ENCODE data around the gene RHBDD1. TPM values are rescaled to one million over a fixed set of nuclear protein-coding genes. Genes with fewer than 3 reads are reported as not detected.

The RHBDD1 gene
- polyA plus RNA-seq, 1 of the 3 experiments (the other 2 are of a cell fraction) = 10.3 TPM

DNA sequence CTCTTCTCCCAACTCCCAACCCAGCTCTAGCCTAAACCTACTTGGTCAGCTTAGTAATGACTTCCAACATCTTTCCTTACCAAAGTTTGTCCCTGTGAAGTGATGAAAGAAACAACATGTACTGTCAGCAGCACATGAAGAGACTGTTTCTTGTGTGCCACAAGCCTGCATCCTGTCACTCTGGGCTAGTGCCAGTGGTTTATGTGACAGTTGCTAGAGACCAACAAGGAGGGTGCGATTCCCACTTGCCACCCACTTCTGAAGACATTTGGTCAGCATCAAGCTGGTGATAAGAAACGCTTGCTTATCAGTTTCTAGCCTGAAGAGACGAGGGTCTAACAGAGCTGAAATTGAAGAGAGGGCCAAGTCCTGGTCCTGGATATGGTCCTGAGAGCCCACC lies 195.5 kb downstream of the RHBDD1 start:
- Histone ChIP-seq H2AFZ (ENCODE audit: low read depth) (no peak overlapping the region), H3K9me3 (no peaks in the 10 kb centered on the region), H3K79me2 (ENCODE audit: insufficient read depth) (no peaks in the 10 kb centered on the region), H3K4me3 (ENCODE audit: low read depth in 2 of 2, low read length in 1 of 2) (no peak overlapping the region), H3K27me3 (ENCODE audit: insufficient read depth) (no peaks in the 10 kb centered on the region; the same call in 1 of the 2 replicates), H3K4me1 (ENCODE audit: control insufficient read depth in 1 of 2, insufficient read depth in 2 of 2, low read depth in 1 of 2, low read length in 1 of 2) (peaks cover 0 to 22% of the 10 kb centered on the region in 2 experiments; a peak in 2 of 4 replicates), H3K27ac (ENCODE audit: low read depth in 2 of 2, low read length in 1 of 2) (no peak overlapping the region), H3F3A (replicated peaks; ENCODE audit: insufficient read depth) (peaks cover 4% of the 10 kb centered on the region), H3K9ac (no peak overlapping the region), H3K36me3 (replicated peaks in 1 of 2; ENCODE audit: control insufficient read depth in 1 of 2, insufficient read depth in 2 of 2, low read length in 1 of 2) (no peaks in the 10 kb centered on the region), H3K9me2 (no peaks in the 10 kb centered on the region), H3K4me2 (no peak overlapping the region), H4K20me1 (ENCODE audit: insufficient read depth) (no peaks in the 10 kb centered on the region)
- ChIA-PET POLR2A (no interaction called here), CTCF (interaction anchor here (1.0 to 2.9 kb wide), 4 partner anchors 16 to 230 kb away, joined by 3 to 18 read pairs (median 10); no protein-coding TSS in a partner anchor)
- WGBS (ENCODE audit: low lambda C conversion rate) = 23% methylated on average over 3 of the region's 3 CpGs
- TF ChIP-seq EZH2phosphoT487 (IDR thresholded peaks at IDR 0.05; ENCODE audit: borderline replicate concordance, low read depth) = no peak
- DNase-seq = no peak

DNA sequence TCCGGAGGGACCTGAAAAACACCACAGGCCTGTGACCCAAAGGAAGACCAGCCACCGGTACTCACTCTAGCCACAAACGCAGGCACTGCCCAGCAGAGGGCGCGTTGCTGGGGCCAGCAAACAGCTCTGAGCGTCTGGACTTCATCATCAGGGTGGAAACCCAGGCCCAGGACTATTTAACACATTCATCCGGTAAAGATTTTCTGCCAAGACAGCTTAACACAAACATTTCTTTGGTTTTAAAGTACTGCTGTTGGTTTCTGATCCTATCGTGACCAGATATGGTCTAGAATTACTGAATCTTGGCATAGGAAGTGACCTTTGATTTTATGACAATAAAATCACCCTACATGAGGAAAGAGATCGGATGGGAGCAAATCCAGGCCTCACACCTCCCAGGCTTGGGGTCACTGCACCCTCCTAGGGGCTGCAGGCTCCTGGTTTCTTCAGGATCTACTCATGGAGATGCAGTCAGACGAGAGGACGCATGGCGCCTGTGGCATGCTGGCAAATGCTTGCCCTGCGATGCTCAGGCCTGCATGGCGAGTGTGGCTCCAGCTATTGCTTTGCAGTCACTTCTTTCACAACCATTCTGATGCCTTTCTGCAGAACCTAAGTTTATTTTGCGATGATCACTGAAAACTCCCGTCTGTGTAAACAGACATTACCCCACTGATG lies 197.8 kb downstream of the RHBDD1 start:
- H3K36me3 ChIP-seq (replicated peaks in 1 of 2; ENCODE audit: control insufficient read depth in 1 of 2, insufficient read depth in 2 of 2, low read length in 1 of 2) = no peaks in the 10 kb centered on the region
- ChIA-PET POLR2A (no interaction called here), CTCF (interaction anchor here (0.5 to 4.0 kb wide), 37 partner anchors 8 to 1910 kb away, joined by 3 to 47 read pairs (median 6); partner anchors contain the start of gene RHBDD1)
- H3K27me3 ChIP-seq (ENCODE audit: insufficient read depth) = no peaks in the 10 kb centered on the region; the same call in 1 of the 2 replicates
- peaks cover 4% of the 10 kb centered on the region for H3F3A ChIP-seq (replicated peaks; ENCODE audit: insufficient read depth)
- no peaks in the 10 kb centered on the region for H4K20me1 ChIP-seq (ENCODE audit: insufficient read depth)
- no peaks in the 10 kb centered on the region for H3K9me3 ChIP-seq
- no peaks in the 10 kb centered on the region for H3K79me2 ChIP-seq (ENCODE audit: insufficient read depth)
- H3K4me2 ChIP-seq = no peak overlapping the region
- peak overlapping the region in 1 of 2 experiments; percentile 36; a peak in 1 of 4 replicates for H3K4me3 ChIP-seq (ENCODE audit: low read depth in 2 of 2, low read length in 1 of 2)
- H2AFZ ChIP-seq (ENCODE audit: low read depth) = no peak overlapping the region
- DNase-seq = peak; percentile 77
- H3K27ac ChIP-seq (ENCODE audit: low read depth in 2 of 2, low read length in 1 of 2) = peak overlapping the region in 1 of 2 experiments; percentile 77; a peak in 2 of 4 replicates
- H3K4me1 ChIP-seq (ENCODE audit: control insufficient read depth in 1 of 2, insufficient read depth in 2 of 2, low read depth in 1 of 2, low read length in 1 of 2) = peaks cover 0 to 25% of the 10 kb centered on the region in 2 experiments; a peak in 2 of 4 replicates
- 55% methylated on average over 15 of the region's 16 CpGs for WGBS (ENCODE audit: low lambda C conversion rate)
- H3K9ac ChIP-seq = no peak overlapping the region
- no peaks in the 10 kb centered on the region for H3K9me2 ChIP-seq
- TF ChIP-seq CHD2 (IDR thresholded peaks at IDR 0.05; ENCODE audit: low read length, partially characterized antibody) = peak; percentile 6
- TF ChIP-seq, protein P1, sequence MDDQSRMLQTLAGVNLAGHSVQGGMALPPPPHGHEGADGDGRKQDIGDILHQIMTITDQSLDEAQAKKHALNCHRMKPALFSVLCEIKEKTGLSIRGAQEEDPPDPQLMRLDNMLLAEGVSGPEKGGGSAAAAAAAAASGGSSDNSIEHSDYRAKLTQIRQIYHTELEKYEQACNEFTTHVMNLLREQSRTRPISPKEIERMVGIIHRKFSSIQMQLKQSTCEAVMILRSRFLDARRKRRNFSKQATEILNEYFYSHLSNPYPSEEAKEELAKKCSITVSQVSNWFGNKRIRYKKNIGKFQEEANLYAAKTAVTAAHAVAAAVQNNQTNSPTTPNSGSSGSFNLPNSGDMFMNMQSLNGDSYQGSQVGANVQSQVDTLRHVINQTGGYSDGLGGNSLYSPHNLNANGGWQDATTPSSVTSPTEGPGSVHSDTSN (IDR thresholded peaks at IDR 0.05) = 0 out of 2 replicates have a peak, but pooled peaks have one; percentile 33
- no peak for TF ChIP-seq TAF1 (IDR thresholded peaks at IDR 0.05; ENCODE audit: borderline replicate concordance, low read depth, low read length)
- TF ChIP-seq, protein P2, sequence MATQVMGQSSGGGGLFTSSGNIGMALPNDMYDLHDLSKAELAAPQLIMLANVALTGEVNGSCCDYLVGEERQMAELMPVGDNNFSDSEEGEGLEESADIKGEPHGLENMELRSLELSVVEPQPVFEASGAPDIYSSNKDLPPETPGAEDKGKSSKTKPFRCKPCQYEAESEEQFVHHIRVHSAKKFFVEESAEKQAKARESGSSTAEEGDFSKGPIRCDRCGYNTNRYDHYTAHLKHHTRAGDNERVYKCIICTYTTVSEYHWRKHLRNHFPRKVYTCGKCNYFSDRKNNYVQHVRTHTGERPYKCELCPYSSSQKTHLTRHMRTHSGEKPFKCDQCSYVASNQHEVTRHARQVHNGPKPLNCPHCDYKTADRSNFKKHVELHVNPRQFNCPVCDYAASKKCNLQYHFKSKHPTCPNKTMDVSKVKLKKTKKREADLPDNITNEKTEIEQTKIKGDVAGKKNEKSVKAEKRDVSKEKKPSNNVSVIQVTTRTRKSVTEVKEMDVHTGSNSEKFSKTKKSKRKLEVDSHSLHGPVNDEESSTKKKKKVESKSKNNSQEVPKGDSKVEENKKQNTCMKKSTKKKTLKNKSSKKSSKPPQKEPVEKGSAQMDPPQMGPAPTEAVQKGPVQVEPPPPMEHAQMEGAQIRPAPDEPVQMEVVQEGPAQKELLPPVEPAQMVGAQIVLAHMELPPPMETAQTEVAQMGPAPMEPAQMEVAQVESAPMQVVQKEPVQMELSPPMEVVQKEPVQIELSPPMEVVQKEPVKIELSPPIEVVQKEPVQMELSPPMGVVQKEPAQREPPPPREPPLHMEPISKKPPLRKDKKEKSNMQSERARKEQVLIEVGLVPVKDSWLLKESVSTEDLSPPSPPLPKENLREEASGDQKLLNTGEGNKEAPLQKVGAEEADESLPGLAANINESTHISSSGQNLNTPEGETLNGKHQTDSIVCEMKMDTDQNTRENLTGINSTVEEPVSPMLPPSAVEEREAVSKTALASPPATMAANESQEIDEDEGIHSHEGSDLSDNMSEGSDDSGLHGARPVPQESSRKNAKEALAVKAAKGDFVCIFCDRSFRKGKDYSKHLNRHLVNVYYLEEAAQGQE (IDR thresholded peaks at IDR 0.05; ENCODE audit: low read depth, low read length) = no peak
- TF ChIP-seq SIN3A (IDR thresholded peaks at IDR 0.05; ENCODE audit: borderline replicate concordance, low read depth, low read length) = no peak
- no peak for TF ChIP-seq POLR2AphosphoS5 (IDR thresholded peaks at IDR 0.05; ENCODE audit: low read depth, low read length)
- TF ChIP-seq GATA2 (CRISPR knock-in tag; IDR thresholded peaks at IDR 0.05) = peak; percentile 73; the same call in 1 of the 2 replicates
- TF ChIP-seq, protein P3, sequence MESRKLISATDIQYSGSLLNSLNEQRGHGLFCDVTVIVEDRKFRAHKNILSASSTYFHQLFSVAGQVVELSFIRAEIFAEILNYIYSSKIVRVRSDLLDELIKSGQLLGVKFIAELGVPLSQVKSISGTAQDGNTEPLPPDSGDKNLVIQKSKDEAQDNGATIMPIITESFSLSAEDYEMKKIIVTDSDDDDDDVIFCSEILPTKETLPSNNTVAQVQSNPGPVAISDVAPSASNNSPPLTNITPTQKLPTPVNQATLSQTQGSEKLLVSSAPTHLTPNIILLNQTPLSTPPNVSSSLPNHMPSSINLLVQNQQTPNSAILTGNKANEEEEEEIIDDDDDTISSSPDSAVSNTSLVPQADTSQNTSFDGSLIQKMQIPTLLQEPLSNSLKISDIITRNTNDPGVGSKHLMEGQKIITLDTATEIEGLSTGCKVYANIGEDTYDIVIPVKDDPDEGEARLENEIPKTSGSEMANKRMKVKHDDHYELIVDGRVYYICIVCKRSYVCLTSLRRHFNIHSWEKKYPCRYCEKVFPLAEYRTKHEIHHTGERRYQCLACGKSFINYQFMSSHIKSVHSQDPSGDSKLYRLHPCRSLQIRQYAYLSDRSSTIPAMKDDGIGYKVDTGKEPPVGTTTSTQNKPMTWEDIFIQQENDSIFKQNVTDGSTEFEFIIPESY (IDR thresholded peaks at IDR 0.05; ENCODE audit: borderline replicate concordance, low read depth) = no peak
- peak in 1 of 2 experiments; percentile 57; a peak in 2 of 4 replicates for TF ChIP-seq EP300 (IDR thresholded peaks at IDR 0.05; ENCODE audit: borderline replicate concordance in 1 of 2, low read depth in 1 of 2, low read length in 1 of 2)
- no peak for TF ChIP-seq NRF1 (IDR thresholded peaks at IDR 0.05; ENCODE audit: low read depth, low read length)
- peak; percentile 63 for TF ChIP-seq RAD21 (IDR thresholded peaks at IDR 0.05; ENCODE audit: low read length)
- TF ChIP-seq, protein P4, sequence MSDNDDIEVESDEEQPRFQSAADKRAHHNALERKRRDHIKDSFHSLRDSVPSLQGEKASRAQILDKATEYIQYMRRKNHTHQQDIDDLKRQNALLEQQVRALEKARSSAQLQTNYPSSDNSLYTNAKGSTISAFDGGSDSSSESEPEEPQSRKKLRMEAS (IDR thresholded peaks at IDR 0.05; ENCODE audit: low read depth) = no peak
- no peak for TF ChIP-seq JUND (IDR thresholded peaks at IDR 0.05)
- TF ChIP-seq, protein P5, sequence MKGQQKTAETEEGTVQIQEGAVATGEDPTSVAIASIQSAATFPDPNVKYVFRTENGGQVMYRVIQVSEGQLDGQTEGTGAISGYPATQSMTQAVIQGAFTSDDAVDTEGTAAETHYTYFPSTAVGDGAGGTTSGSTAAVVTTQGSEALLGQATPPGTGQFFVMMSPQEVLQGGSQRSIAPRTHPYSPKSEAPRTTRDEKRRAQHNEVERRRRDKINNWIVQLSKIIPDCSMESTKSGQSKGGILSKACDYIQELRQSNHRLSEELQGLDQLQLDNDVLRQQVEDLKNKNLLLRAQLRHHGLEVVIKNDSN (IDR thresholded peaks at IDR 0.05; ENCODE audit: borderline replicate concordance, low read depth) = no peak

Data from SK-N-SH (cell line).